K562 (cell line): ENCODE data around the gene AIPL1. TPM values are rescaled to one million over a fixed set of nuclear protein-coding genes. Genes with fewer than 3 reads are reported as not detected.

Experiments used
- ATAC-seq: fragments of 200-7000 bp; cut with Tn5 transposase; 3 replicates; pipeline ENCODE4 v1.9.1; 2020; ENCODE audit warnings: moderate library complexity
- BruUV-seq: library from RNA; stranded (reverse); fragments of 400-500 nt; replicated peaks from 2 replicates; lab custom pipeline; 2021; lab: Mats Ljungman, UMichigan
- CTCF ChIA-PET: fragments of 300-600 bp; formaldehyde crosslinking; extraction: SDS; loops from one replicate; lab custom pipeline; 2021; ENCODE audit warnings: low intra/inter-chr PET ratio; lab: Yijun Ruan, JAX
- POLR2A ChIA-PET: fragments of 300-600, 350-650 bp; sonication (Branson Sonifier 250); formaldehyde crosslinking; extraction: SDS; loops from one replicate; lab custom pipeline; 2021; ENCODE audit warnings: antibody characterized with exemption, inconsistent platforms; lab: Yijun Ruan, JAX
- DNase-seq, 4 experiments: peaks; one replicate each; pipeline versions ENCODE4 v3.0.0 to v3.0.0-alpha.2; 2011 to 2018; ENCODE audit warnings: low spot score in 3 of 4, mixed read lengths in 3 of 4; ENCODE audit errors: extremely low read depth in 1 of 4
- FAIRE-seq: peaks from 2 replicates; lab custom pipeline; 2011; peaks lifted over from hg19 to GRCh38; lab: Jason Lieb, UNC
- H2AFZ ChIP-seq: 2 replicates; pipeline ENCODE4 v1.6.0; 2011; ENCODE audit warnings: low read depth, low read length, control low read depth, inconsistent platforms
- H3K27ac ChIP-seq: fragments of 200-600 bp; 3 replicates; pipeline ENCODE4 v1.8.0; 2011; ENCODE audit warnings: low read depth, mild to moderate bottlenecking, control low read depth, inconsistent platforms, low read length, moderate library complexity, mixed read lengths; ENCODE audit errors: extremely low read depth
- H3K27me3 ChIP-seq, 2 experiments: fragments of 300-600 bp in 1 of 2; 2 replicates in 1 of 2; 3 replicates in 1 of 2; pipeline versions ENCODE4 v1.6.0 to v1.8.0; 2011; ENCODE audit warnings: inconsistent platforms in 2 of 2, low read length in 2 of 2, mild to moderate bottlenecking in 1 of 2, mixed read lengths in 1 of 2, moderate library complexity in 1 of 2; ENCODE audit not compliant: control insufficient read depth in 2 of 2, insufficient read depth in 2 of 2
- H3K36me3 ChIP-seq: fragments of 300-600 bp; 3 replicates; pipeline ENCODE4 v1.8.0; 2011; ENCODE audit warnings: mild to moderate bottlenecking, low read length, inconsistent platforms; ENCODE audit not compliant: control insufficient read depth, insufficient read depth
- H3K4me1 ChIP-seq, 2 experiments: fragments of 200-600 bp in 1 of 2; replicated peaks in 1 of 2; 2 replicates in 1 of 2; 3 replicates in 1 of 2; pipeline versions ENCODE4 v1.5.1 to v1.8.0; 2011; ENCODE audit warnings: inconsistent platforms in 2 of 2, low read length in 2 of 2, mild to moderate bottlenecking in 1 of 2, mixed read lengths in 1 of 2, moderate library complexity in 1 of 2; ENCODE audit not compliant: control insufficient read depth in 2 of 2, insufficient read depth in 2 of 2
- H3K4me2 ChIP-seq: 2 replicates; pipeline ENCODE4 v1.6.1; 2011; ENCODE audit warnings: low read length, control low read depth, inconsistent platforms, mixed read lengths; ENCODE audit not compliant: insufficient read depth
- H3K4me3 ChIP-seq: fragments of 200-600 bp; sonication (generic), shearing (Covaris generic); 2 replicates; pipeline ENCODE4 v1.5.1; 2016; ENCODE audit warnings: control low read depth, inconsistent platforms
- H3K79me2 ChIP-seq: fragments of 200-600 bp; 3 replicates; pipeline ENCODE4 v1.8.0; 2011; ENCODE audit warnings: low read length, inconsistent platforms; ENCODE audit not compliant: control insufficient read depth, insufficient read depth
- H3K9ac ChIP-seq, 2 experiments: 2 replicates each; pipeline versions ENCODE4 v1.6.0 to v1.6.1; 2011; ENCODE audit warnings: low read depth in 2 of 2, low read length in 2 of 2, control low read depth in 1 of 2, inconsistent platforms in 1 of 2, mild to moderate bottlenecking in 1 of 2, mixed read lengths in 1 of 2; ENCODE audit not compliant: insufficient read depth in 1 of 2
- H3K9me1 ChIP-seq: one replicate; pipeline ENCODE4 v1.6.0; 2011; ENCODE audit warnings: inconsistent platforms, mild to moderate bottlenecking, low read length, moderate library complexity; ENCODE audit not compliant: control insufficient read depth, insufficient read depth
- H3K9me3 ChIP-seq: replicated peaks from 2 replicates; pipeline ENCODE4 v1.5.1; 2011; ENCODE audit warnings: low read depth, low read length, inconsistent platforms; ENCODE audit not compliant: control insufficient read depth, insufficient read depth
- H4K20me1 ChIP-seq: replicated peaks from 2 replicates; pipeline ENCODE4 v1.6.1; 2011; ENCODE audit warnings: low read length, inconsistent platforms, mixed read lengths; ENCODE audit not compliant: control insufficient read depth, insufficient read depth
- ARID2 ChIP-seq: fragments of 450-650 bp; IDR thresholded peaks from 2 replicates; pipeline ENCODE4 v1.6.1; 2017; ENCODE audit warnings: antibody characterized with exemption, mild to moderate bottlenecking
- C11orf30 ChIP-seq: fragments of 450-650 bp; IDR thresholded peaks from 2 replicates; pipeline ENCODE4 v1.6.1; 2016; ENCODE audit warnings: low read depth, mild to moderate bottlenecking
- DNMT1 ChIP-seq: fragments of 450-650 bp; IDR thresholded peaks from 2 replicates; pipeline ENCODE4 v1.6.1; 2016; ENCODE audit warnings: antibody characterized with exemption, mild to moderate bottlenecking
- GATAD2A ChIP-seq: fragments of 450-650 bp; IDR thresholded peaks from 2 replicates; pipeline ENCODE4 v1.6.1; 2017
- HMBOX1 ChIP-seq: sonication (generic); IDR thresholded peaks from 2 replicates; pipeline ENCODE4 v1.6.1; 2016
- KDM1A ChIP-seq, 2 experiments: fragments of 450-650 bp; IDR thresholded peaks; 2 replicates each; pipeline ENCODE4 v1.6.1; 2016; ENCODE audit warnings: mild to moderate bottlenecking in 2 of 2
- MAFG ChIP-seq: fragments of 450-650 bp; conservative IDR thresholded peaks from 2 replicates; pipeline ENCODE4 v1.6.1; 2016; ENCODE audit warnings: missing genetic modification characterization, missing compliant biosample characterization
- MTA2 ChIP-seq: fragments of 450-650 bp; IDR thresholded peaks from 2 replicates; pipeline ENCODE4 v1.6.1; 2016; ENCODE audit warnings: low read depth
- MYC ChIP-seq, 2 experiments: fragments of 250-450 bp in 1 of 2; sonication (Bioruptor Pico) in 1 of 2; IDR thresholded peaks; 2 replicates each; pipeline versions ENCODE4 v1.5.1 to v1.6.1; 2012 to 2021; ENCODE audit warnings: low read depth in 2 of 2, borderline replicate concordance in 1 of 2, improper control_type of control experiment in 1 of 2, low read length in 1 of 2, mild to moderate bottlenecking in 1 of 2, moderate library complexity in 1 of 2
- PCBP1 ChIP-seq: fragments of 200-400 bp; formaldehyde crosslinking; IDR thresholded peaks from 2 replicates; pipeline ENCODE4 v1.6.1; 2018; ENCODE audit warnings: mild to moderate bottlenecking, low read depth, low read length; ENCODE audit not compliant: poor library complexity, severe bottlenecking
- PHB2 ChIP-seq: fragments of 450-650 bp; IDR thresholded peaks from 2 replicates; pipeline ENCODE4 v1.6.1; 2017; ENCODE audit warnings: low read depth
- RBFOX2 ChIP-seq: fragments of 200-400 bp; formaldehyde crosslinking; IDR thresholded peaks from 2 replicates; pipeline ENCODE4 v1.6.1; 2017; ENCODE audit warnings: low read depth, mild to moderate bottlenecking, low read length, moderate library complexity
- ZNF512 ChIP-seq: IDR thresholded peaks from 2 replicates; pipeline ENCODE4 v1.6.1; 2016; ENCODE audit warnings: missing genetic modification characterization, missing compliant biosample characterization
- WGBS: fragments of 100-300 bp; shearing (Covaris generic); methylation state at CpG from one replicate; pipeline ENCODE4 v1.1.6; 2016; ENCODE audit warnings: low coverage, mixed read lengths; ENCODE audit not compliant: insufficient coverage; ENCODE audit errors: missing lambda C conversion rate; 5-methylcytosine and 5-hydroxymethylcytosine counted together
- in situ Hi-C: fragments of 300-500 bp; cut with MboI; formaldehyde crosslinking; loops from 4 replicates; pipeline ENCODE4 v1.15.0; 2018; ENCODE audit warnings: inconsistent platforms, mixed read lengths
- intact Hi-C: fragments of 100-400 bp; cut with micrococcal nuclease; formaldehyde crosslinking; loops from 2 replicates; pipeline ENCODE4 v1.14.2; 2022
- polyA plus RNA-seq, 8 experiments: library from polyadenylated mRNA; depleted of rRNA in 4 of 8; stranded (reverse) in 5 of 8; unstranded in 3 of 8; fragments of >200 nt; fragmentation: Nextera tagmentation in 2 of 8; fragmentation: Illumina TruSeq in 1 of 8; extraction: Ambion mirVana in 2 of 8; extraction: Trizol in 1 of 8; gene quantifications; 2 replicates each; pipeline versions ENCODE4 v1.2.1 to v1.2.3, GENCODE V29; 2011 to 2014; ENCODE audit warnings: inconsistent platforms in 1 of 8, missing spikeins in 1 of 8
- total RNA-seq, 7 experiments: library from RNA; depleted of rRNA in 6 of 7; stranded (reverse); fragments of >200 nt in 6 of 7; fragmentation: Illumina TruSeq in 2 of 7; extraction: Trizol in 2 of 7; gene quantifications; 2 replicates each; pipeline versions ENCODE4 v1.2.1 to v1.2.3, GENCODE V29; 2011 to 2021; ENCODE audit warnings: low replicate concordance in 1 of 7

The AIPL1 gene
- total and polyA plus RNA-seq, 9 of the 15 experiments (the other 6 are each of a cell fraction or from before 2014, with no cell fraction given) = not detected

GRCh38 chr17:6384481-6384880 lies 50.4 kb downstream of the AIPL1 start:
- Histone ChIP-seq H2AFZ (no peak overlapping the region), H3K4me1 (no peaks in the 10 kb centered on the region), H3K9ac (no peak overlapping the region), H3K36me3 (no peaks in the 10 kb centered on the region), H3K4me3 (no peak overlapping the region), H3K79me2 (no peaks in the 10 kb centered on the region), H3K9me1 (no peaks in the 10 kb centered on the region), H3K27me3 (peaks cover 0 to 9% of the 10 kb centered on the region in 2 experiments; a peak in 1 of 5 replicates), H3K9me3 (no peaks in the 10 kb centered on the region), H3K27ac (no peak overlapping the region), H4K20me1 (no peaks in the 10 kb centered on the region), H3K4me2 (no peak overlapping the region)
- no TSS peak for BruUV-seq
- no peak for TF ChIP-seq ZNF512 (tag)
- no peak for TF ChIP-seq MAFG (tag)
- TF ChIP-seq KDM1A (IDR thresholded peaks at IDR 0.05) = no peak
- no peak for TF ChIP-seq MTA2
- TF ChIP-seq PCBP1 = no peak
- TF ChIP-seq GATAD2A = no peak
- no peak for TF ChIP-seq HMBOX1
- TF ChIP-seq PHB2 = no peak
- TF ChIP-seq DNMT1 = no peak
- no peak for TF ChIP-seq MYC (IDR thresholded peaks at IDR 0.05; ENCODE audit: low read depth, low read length)
- no peak for TF ChIP-seq MYC (CRISPR knock-in tag; IDR thresholded peaks at IDR 0.05; ENCODE audit: borderline replicate concordance, low read depth)
- TF ChIP-seq RBFOX2 = no peak
- TF ChIP-seq C11orf30 = no peak
- no peak for TF ChIP-seq ARID2
- CTCF ChIA-PET = no interaction called here
- in situ Hi-C loops (no loop called here), intact Hi-C loops (no loop called here)
- POLR2A ChIA-PET = no interaction called here
- FAIRE-seq (no peak), DNase-seq (no peak), ATAC-seq (no peak)
- 0% methylated on average over 4 of the region's 5 CpGs for WGBS
